ENCODE data around the gene AGRN.
"Not testable (repeated sequence)": the region's sequence is repeated elsewhere in the genome, so short reads cannot be mapped to it uniquely, and the experiment has no call there.

Gene AGRN

GRCh38 chr1:1099506-1100183, 79.7 kb downstream of the AGRN start:
- H3K4me3 ChIP-seq (ENCODE audit: low read length), result no peak overlapping the region
- TF ChIP-seq CTCF (IDR thresholded peaks at IDR 0.05; ENCODE audit: insufficient read depth, low read depth, low read length, missing control alignments), result no peak
- DNase-seq (ENCODE audit: low read depth), result no peak

- TF ChIP-seq CTCF (IDR thresholded peaks at IDR 0.05; ENCODE audit: insufficient read depth, low read depth, low read length, missing control alignments), result no peak
- H3K4me3 ChIP-seq (ENCODE audit: low read length), result no peak overlapping the region
- no peak for DNase-seq (ENCODE audit: low read depth)
Measured at GRCh38 chr1:1100296-1100695, 80.4 kb downstream of the AGRN start.

GRCh38 chr1:1101503-1101902, 81.6 kb downstream of the AGRN start:
- no peak overlapping the region for H3K4me3 ChIP-seq (ENCODE audit: low read length)
- TF ChIP-seq CTCF (IDR thresholded peaks at IDR 0.05; ENCODE audit: insufficient read depth, low read depth, low read length, missing control alignments), result no peak
- DNase-seq (ENCODE audit: low read depth), result no peak

GRCh38 chr1:1104152-1104551, 84.2 kb downstream of the AGRN start:
- not testable (repeated sequence) for DNase-seq (ENCODE audit: low read depth); H3K4me3 ChIP-seq (ENCODE audit: low read length)
